Heart left ventricle (tissue), 16 donors: ENCODE data around the gene ADCY9. TPM values are rescaled to one million over a fixed set of nuclear protein-coding genes. Genes with fewer than 3 reads are reported as not detected.

Source experiments
- ATAC-seq, 4 donors: fragments of 200-7000 bp; cut with Tn5 transposase; one replicate each; pipeline ENCODE4 v1.9.1; 2020 to 2022; ENCODE audit warnings: moderate library complexity in 4 of 4, mild to moderate bottlenecking in 3 of 4, moderate number of reproducible peaks in 1 of 4
- DNase-seq, 5 donors: peaks; one replicate each; pipeline ENCODE4 v3.0.0-alpha.2; 2020
- H3K27ac ChIP-seq, 12 donors: fragments of 200-600 bp; sonication (generic) in 4 of 12; one replicate each; pipeline versions ENCODE4 v1.5.0 to v1.8.0; 2016 to 2022; ENCODE audit warnings: mild to moderate bottlenecking in 2 of 12
- H3K27me3 ChIP-seq, 9 donors: fragments of 200-600 bp; sonication (generic) in 2 of 9; one replicate each; pipeline versions ENCODE4 v1.5.1 to v1.8.0; 2016 to 2022; ENCODE audit warnings: mild to moderate bottlenecking in 3 of 9
- H3K36me3 ChIP-seq, 9 donors: fragments of 200-600 bp; sonication (generic) in 2 of 9; one replicate each; pipeline versions ENCODE4 v1.5.0 to v1.8.0; 2018 to 2022; ENCODE audit warnings: mild to moderate bottlenecking in 2 of 9
- H3K4me1 ChIP-seq, 12 donors: fragments of 200-600 bp; sonication (generic) in 4 of 12; one replicate each; pipeline versions ENCODE4 v1.5.0 to v1.8.0; 2016 to 2022; ENCODE audit warnings: mild to moderate bottlenecking in 3 of 12
- H3K4me3 ChIP-seq, 12 donors: fragments of 200-600 bp; sonication (generic) in 4 of 12; one replicate each; pipeline versions ENCODE4 v1.5.0 to v1.8.0; 2017 to 2022; ENCODE audit warnings: mild to moderate bottlenecking in 9 of 12, moderate library complexity in 4 of 12
- H3K9me3 ChIP-seq, 12 donors: fragments of 200-600 bp; sonication (generic) in 4 of 12; one replicate each; pipeline versions ENCODE4 v1.5.0 to v1.8.0; 2016 to 2022; ENCODE audit warnings: mild to moderate bottlenecking in 1 of 12
- POLR2A ChIP-seq, 2 donors: fragments of 450-650 bp; IDR thresholded peaks; one replicate each; pipeline ENCODE4 v1.6.1; 2017; ENCODE audit warnings: antibody characterized with exemption in 2 of 2, mild to moderate bottlenecking in 2 of 2, moderate library complexity in 2 of 2
- WGBS, 4 donors: extraction: QIAGEN DNeasy Blood & Tissue Kit in 2 of 4; methylation state at CpG; one replicate each; pipeline versions ENCODE4 v1.1.5 to v1.1.7; 2013 to 2018; 5-methylcytosine and 5-hydroxymethylcytosine counted together
- intact Hi-C, 10 donors: fragments of 100-400 bp; cut with DNase I; formaldehyde crosslinking; loops; one replicate each; pipeline versions ENCODE4 v1.11.1 to v1.14.2; 2022
- polyA plus RNA-seq, 2 donors: library from polyadenylated mRNA; stranded (reverse); fragments of 200-250 nt; gene quantifications; one replicate each; pipeline ENCODE4 v1.2.3, GENCODE V29; 2013
- total RNA-seq, 9 donors: library from RNA; depleted of rRNA in 2 of 9; stranded (reverse); fragments of >200 nt in 2 of 9; fragmentation: NEBNext Ultra II Directional in 3 of 9; extraction: Animal tissue kit (Norgen Biotek cat#: 25700) in 3 of 9; gene quantifications; one replicate each; pipeline versions ENCODE4 v1.1.0 to v1.2.4, GENCODE V29; 2016 to 2023
- TF ChIP-seq, protein P1 (sequence below), 12 donors: fragments of 200-600 bp; sonication (generic) in 4 of 12; IDR thresholded peaks; one replicate each; pipeline versions ENCODE4 v1.5.0 to v1.8.0; 2018 to 2022; ENCODE audit warnings: antibody characterized with exemption in 12 of 12, mild to moderate bottlenecking in 5 of 12
- donor health status: ischemic (EF 13 %, LVEDD 7.1; RV severe dilation, severe dysfunction).
- donor health status: healthy with polysubstance abuse.
- donor health status: DM: no; HTN: yes; CAD: no.
- donor health status: DM: no; HTN: no; CAD: no.
- donor health status: ischemic (EF 25% LVEDD 6.9; RV normal size, moderate dysfunction).
- donor health status: ischemic (EF 25% LVEDD 5.7; RV mildly dilated, moderate dysfunction).
- donor health status: healthy.
- donor health status: DM: yes; HTN: yes; CAD: no.
- donor health status: ischemic (EF 35%, LVEDD 5.7; RV mildly dilated, moderate dysfunction).
- donor health status: nonischemic (EF 11% LVEDD 7.7; RV severe dilation, severe dysfunction).
- donor health status: DM: yes; HTN: yes; CAD: no.
- donor health status: PGD.
- donor health status: ischemic (EF 29% LVEDD 5.4; RV normal size, mild dysfunction).
- donor health status: nonischemic (EF 23%, LVEDD 6.1; RV moderate dilation, normal function).

The ADCY9 gene
- total and polyA plus RNA-seq, 11 donors: 11.8 to 85.8 (median 45.0) TPM

- intact Hi-C loops: loop anchor here in 1 of 10 donors (5.0 kb wide), 1 partner anchor 35 kb away; no protein-coding TSS in a partner anchor
- Histone ChIP-seq H3K4me1 (peaks cover 3 to 46% (median 28%) of the 10 kb centered on the region in 12 donors), H3K27me3 (no peaks in the 10 kb centered on the region), H3K27ac (peak overlapping the region in 4 of 12 donors; percentile 19 to 76 (median 48)), H3K9me3 (no peaks in the 10 kb centered on the region), H3K4me3 (no peak overlapping the region), H3K36me3 (no peaks in the 10 kb centered on the region)
- ATAC-seq (no peak), DNase-seq (no peak)
- TF ChIP-seq POLR2A (IDR thresholded peaks at IDR 0.05): no peak
- TF ChIP-seq, protein P1, sequence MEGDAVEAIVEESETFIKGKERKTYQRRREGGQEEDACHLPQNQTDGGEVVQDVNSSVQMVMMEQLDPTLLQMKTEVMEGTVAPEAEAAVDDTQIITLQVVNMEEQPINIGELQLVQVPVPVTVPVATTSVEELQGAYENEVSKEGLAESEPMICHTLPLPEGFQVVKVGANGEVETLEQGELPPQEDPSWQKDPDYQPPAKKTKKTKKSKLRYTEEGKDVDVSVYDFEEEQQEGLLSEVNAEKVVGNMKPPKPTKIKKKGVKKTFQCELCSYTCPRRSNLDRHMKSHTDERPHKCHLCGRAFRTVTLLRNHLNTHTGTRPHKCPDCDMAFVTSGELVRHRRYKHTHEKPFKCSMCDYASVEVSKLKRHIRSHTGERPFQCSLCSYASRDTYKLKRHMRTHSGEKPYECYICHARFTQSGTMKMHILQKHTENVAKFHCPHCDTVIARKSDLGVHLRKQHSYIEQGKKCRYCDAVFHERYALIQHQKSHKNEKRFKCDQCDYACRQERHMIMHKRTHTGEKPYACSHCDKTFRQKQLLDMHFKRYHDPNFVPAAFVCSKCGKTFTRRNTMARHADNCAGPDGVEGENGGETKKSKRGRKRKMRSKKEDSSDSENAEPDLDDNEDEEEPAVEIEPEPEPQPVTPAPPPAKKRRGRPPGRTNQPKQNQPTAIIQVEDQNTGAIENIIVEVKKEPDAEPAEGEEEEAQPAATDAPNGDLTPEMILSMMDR (IDR thresholded peaks at IDR 0.05): no peak
- WGBS, 4 donors: 72 to 76% (median 74%) methylated on average over 12 of the region's 12 CpGs
Observed at GRCh38 chr16:4087099-4087885, 28.9 kb downstream of the ADCY9 start.

- Histone ChIP-seq H3K27me3 (no peaks in the 10 kb centered on the region), H3K27ac (peak overlapping the region in 7 of 12 donors; percentile 14 to 76 (median 52)), H3K36me3 (no peaks in the 10 kb centered on the region), H3K4me1 (peaks cover 3 to 41% (median 22%) of the 10 kb centered on the region in 12 donors), H3K9me3 (no peaks in the 10 kb centered on the region), H3K4me3 (peak overlapping the region in 4 of 12 donors; percentile 8 to 22 (median 20))
- 53 to 69% (median 64%) methylated on average over 15 of the region's 15 CpGs for WGBS, 4 donors
- intact Hi-C loops: loop anchor here in 1 of 10 donors (5.0 kb wide), 1 partner anchor 34 kb away; no protein-coding TSS in a partner anchor
- DNase-seq: peak; percentile 65 to 90 (median 82)
- ATAC-seq: peak; percentile 22 to 86 (median 84)
- TF ChIP-seq, protein P1 (IDR thresholded peaks at IDR 0.05): no peak
- no peak for TF ChIP-seq POLR2A (IDR thresholded peaks at IDR 0.05)
Observed at GRCh38 chr16:4086153-4086552, 30.1 kb downstream of the ADCY9 start.

DNA sequence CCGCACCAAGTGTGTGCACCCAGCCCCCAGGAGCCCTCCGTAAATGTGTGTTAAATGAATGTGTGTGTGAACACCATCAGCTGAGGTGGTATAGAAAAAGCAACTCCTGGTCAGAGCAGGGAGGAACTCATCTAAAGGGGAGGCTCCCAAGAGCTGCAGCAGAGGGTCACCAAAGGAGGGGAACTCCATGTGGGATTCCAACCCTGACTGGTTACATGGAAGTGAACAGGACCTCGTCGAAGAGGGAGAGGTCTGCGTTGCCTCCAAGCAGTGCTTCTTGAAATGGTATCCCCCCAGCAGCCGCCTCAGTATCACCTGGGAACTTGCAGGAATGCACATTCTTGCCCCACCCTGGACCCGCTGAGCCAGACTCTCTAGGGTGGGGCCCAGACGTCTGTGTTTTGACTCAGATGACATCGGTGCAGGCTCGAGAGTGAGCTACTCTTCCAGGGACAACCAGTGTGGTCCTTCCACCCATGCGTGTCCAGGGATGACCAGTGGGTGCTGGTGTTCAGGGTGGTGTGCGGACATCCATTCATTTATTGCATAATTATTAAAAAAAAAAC is 30.8 kb downstream of the ADCY9 start:
- Histone ChIP-seq H3K4me1 (peaks cover 3 to 36% (median 15%) of the 10 kb centered on the region in 12 donors), H3K4me3 (no peak overlapping the region), H3K9me3 (no peaks in the 10 kb centered on the region), H3K36me3 (no peaks in the 10 kb centered on the region), H3K27ac (peak overlapping the region in 5 of 12 donors; percentile 14 to 76 (median 59)), H3K27me3 (no peaks in the 10 kb centered on the region)
- DNase-seq (no peak), ATAC-seq (no peak)
- intact Hi-C loops: loop anchor here in 1 of 10 donors (5.0 kb wide), 1 partner anchor 33 kb away; no protein-coding TSS in a partner anchor
- WGBS, 4 donors: 78 to 92% (median 82%) methylated on average over 11 to 12 of the region's 12 CpGs
- no peak for TF ChIP-seq POLR2A (IDR thresholded peaks at IDR 0.05)
- TF ChIP-seq, protein P1 (IDR thresholded peaks at IDR 0.05): no peak

DNA sequence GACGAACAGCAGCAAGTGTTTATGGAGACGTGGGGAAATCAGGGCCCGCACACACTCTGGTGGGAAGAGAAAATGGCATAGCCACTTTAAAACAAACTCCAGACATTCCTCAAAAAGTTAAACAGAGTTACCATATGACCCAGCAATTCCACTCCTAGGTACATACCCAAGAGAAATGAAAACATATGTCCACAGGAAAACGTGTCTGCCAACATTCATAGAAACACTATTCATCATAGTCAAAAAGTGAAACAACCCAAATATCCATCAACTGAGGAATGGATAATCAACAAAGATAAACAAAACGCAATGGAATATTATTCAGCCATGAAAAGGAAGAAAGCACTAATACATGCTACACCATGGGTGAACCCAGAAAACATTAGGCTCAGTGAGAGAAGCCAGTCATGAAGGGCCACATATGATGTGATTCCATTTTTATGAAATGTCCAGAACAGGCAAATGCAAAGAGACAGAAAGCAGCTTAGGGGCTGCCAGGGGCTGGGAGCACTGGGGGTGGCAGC is 32.8 kb downstream of the ADCY9 start:
- Histone ChIP-seq H3K36me3 (no peaks in the 10 kb centered on the region), H3K4me1 (peaks cover 0 to 22% (median 8%) of the 10 kb centered on the region in 12 donors), H3K27me3 (no peaks in the 10 kb centered on the region), H3K9me3 (no peaks in the 10 kb centered on the region), H3K27ac (no peak overlapping the region), H3K4me3 (no peak overlapping the region)
- no peak for DNase-seq
- no peak for TF ChIP-seq POLR2A (IDR thresholded peaks at IDR 0.05)
- TF ChIP-seq, protein P1 (IDR thresholded peaks at IDR 0.05): no peak
- no peak for ATAC-seq
- intact Hi-C loops: no loop called here
- WGBS, 4 donors: 91 to 95% (median 94%) methylated on average over 5 of the region's 5 CpGs
